GM18520 (cell line): ENCODE data around the gene KDM4C.
"Not testable (repeated sequence)": the region's sequence is repeated elsewhere in the genome, so short reads cannot be mapped to it uniquely, and the experiment has no call there.

Experiments
- ATAC-seq: cut with Tn5 transposase; IDR thresholded peaks from one replicate; pipeline ENCODE4 v1.9.1; 2021; ENCODE audit not compliant: unreplicated experiment

Gene KDM4C

DNA sequence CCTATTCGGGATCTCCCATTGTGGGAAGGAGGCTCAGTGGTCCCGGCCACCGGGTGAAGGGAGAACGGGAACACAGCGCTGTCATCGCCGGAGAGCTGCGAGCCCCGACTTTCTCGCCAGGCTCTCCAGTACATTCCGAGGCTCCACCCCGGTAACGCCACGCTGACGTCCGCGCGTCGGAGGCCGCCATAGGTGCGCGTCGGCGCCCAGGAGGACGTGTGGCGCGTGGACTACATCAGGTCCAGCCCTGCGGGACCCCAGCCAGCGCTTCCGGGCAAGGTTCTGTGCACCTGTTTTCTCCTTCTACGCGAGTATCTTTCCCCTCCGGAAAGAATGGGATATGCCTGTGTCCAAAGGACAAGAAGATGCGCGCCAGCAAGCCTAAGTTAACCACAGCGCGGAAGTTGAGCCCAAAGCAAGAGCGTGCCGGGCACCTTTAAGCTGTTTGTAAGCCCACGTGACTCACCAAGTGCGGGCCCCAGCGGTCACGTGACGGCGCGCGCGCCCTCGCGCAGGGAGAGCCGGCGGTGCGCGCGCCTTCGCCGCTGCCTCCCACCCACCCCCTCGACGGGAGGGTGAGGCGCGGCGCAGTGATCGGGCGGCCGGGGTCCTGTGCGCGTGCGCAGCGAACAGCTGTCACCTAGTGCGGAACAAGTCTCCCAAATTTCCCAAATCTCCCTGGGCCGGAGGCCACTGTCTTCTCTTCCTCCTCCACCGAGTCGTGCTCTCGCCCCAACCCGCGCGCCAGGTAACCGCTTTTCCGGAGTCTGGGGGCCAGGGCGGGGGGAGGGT lies at the start of gene KDM4C:
KDM4C (plus strand) TSS at position 518 of the 792 bp plus-strand sequence. CDS start 35,016 bp downstream, outside the sequence.
- peak; percentile 77 for ATAC-seq

DNA sequence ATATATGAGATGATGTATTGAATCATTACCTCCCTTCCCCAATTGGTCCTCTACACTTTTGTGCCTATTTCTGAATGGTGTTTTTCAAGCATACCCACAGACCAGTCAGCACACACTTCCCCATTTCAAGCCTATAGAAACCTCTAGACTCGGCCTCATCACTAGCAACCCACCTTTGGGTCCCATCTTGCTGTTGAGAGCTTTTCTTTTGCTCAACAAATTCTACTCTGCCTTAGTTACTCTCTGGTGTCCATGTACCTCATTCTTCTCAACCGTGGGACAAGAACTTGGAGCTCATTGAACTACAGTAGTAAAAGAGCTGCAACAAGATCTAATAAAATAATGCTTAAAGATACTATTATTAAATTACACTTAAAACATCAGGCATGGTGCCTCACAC lies 49.0 kb upstream of the KDM4C start:
- ATAC-seq: no peak

DNA sequence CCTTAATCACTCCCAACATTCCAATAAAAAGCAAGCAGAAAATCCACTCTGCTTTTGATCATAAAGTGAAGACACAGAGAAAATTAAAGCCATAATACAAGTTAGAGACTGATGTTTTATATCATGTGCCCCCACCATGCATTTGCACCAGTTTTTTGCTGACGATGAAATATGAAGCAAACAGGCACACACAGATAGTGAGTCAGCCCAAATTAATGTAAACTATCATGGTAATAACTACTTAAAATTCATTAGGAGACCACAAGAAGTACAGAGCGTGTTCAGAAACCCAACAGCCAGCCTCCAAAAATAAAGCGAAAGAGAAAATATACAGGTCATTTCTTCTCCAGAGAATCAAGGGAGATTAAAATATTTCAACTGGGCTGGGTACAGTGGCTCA lies 46.4 kb upstream of the KDM4C start:
- no peak for ATAC-seq

DNA sequence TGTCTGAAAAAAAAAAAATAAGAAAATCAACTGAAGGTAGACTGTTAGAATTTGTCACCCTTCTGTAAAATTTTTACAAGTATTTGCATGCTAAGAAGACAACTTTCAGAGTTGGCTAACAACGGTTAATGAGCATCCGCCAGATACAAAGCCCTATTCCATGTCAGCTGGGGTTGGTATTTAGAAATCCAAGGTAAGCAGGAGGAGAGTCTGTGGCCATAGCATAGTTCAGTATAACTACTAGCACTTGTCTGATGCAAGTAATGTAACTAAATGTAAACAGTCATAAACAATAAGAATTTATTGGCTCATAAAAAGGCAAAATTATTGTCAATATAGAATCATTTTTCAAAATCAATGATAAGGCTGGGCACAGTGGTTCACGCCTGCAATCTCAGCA lies 45.7 kb upstream of the KDM4C start:
- no peak for ATAC-seq

DNA sequence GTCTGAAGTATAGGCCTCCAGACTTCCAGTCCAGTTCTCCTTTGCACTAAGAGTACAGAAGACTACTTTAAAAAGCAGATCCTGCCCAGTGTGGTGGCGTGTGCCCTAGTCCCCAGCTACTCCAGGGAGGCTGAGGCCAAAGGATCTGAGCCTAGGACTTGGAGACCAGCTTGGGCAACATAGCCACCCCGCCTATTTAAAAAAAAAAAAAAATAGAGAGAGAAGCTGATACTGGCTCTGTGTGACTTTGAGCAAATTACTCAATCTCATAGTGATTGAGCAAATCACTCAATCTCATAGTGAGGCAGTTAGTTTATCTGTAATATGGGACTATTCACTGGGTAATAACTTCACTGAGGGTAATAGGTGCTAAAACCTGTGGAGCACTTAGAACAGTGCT lies 43.6 kb upstream of the KDM4C start:
- ATAC-seq: no peak

DNA sequence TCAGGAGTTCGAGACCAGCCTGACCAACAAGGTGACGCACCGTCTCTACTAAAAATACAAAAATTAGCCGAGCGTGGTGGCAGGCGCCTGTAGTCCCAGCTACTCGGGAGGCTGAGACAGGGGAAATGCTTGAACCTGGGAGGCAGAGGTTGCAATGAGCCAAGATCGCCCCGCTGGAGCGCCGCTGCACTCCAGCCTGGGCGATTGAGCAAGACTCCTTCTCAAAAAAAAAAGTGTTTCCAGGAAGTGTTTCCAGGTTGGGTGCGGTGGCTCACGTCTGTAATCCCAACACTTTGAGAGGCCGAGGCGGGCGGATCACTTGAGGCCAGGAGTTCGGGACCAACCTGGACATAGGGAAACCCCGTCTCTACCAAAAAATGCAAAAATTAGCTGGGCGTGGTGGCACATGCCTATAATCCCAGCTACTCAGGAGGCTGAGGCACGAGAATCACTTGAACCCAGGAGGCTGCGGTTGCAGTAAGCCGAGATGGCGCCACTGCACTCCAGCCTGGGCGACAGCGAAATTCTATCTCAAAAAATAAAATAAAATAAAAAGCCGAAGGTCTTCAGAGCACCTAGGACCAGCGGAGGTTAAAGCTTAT lies 42.5 kb upstream of the KDM4C start:
- ATAC-seq: not testable (repeated sequence)

DNA sequence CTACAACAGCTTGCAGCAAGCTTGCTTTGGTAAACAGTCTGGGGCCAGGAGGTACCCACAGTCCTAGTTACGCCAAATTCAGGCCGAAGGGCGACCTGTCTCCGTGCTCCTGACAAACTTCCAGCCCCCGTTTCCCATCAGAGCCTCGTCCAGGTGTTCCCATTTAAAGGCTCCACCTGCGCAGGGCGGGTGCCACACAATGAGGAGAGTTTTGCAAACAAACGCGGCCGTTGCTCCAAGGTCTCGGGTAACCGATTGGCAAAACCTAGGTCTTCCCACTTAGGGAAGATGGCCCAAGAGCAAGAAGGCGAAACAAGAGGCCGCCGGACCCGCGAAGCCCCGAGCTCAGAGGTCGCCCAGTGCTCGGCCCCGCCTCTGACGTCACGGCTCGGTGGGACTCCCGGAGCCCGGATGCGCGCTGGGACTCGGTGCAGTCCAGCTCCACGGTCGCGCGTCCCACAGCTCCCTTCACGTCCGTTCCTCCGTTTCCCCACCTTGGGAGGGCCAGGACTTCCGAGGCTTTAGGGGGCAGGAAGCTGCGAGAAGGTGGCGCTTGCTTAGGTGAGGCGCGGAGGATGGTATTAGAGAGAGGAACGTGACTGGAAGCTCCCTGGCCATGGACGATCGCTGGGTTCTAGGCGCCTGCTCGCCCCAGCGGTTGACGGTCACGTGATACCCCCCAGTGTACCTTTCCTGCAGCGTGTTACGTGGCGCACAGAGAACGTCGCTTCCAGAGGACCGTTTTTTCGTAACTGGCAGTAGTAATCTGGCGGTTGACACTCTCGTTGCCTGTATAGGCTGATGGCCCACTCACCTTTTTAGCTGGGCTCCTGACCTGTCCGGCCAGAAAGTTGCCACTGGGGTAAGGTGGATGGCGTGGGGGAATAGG lies 41.8 kb upstream of the KDM4C start:
- ATAC-seq: peak; percentile 65

DNA sequence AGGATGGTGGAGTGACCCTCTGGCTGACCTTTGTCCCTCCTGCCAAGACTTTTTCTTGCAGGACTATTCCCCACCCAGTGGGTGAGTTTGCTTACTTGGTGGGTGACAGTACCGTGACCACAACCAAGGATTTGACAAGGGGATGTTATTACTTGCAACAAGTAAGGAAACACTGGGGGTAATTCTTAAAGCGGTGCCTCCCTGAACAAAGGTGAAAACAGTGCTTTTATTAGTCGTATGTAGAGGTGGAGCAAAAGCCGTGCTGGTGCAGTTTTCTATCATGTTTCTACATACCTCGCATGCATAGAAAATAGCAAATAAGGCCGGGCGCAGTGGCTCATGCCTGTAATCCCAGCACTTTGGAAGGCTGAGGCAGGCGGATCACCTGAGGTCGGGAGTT lies 41.0 kb upstream of the KDM4C start:
- ATAC-seq: no peak

DNA sequence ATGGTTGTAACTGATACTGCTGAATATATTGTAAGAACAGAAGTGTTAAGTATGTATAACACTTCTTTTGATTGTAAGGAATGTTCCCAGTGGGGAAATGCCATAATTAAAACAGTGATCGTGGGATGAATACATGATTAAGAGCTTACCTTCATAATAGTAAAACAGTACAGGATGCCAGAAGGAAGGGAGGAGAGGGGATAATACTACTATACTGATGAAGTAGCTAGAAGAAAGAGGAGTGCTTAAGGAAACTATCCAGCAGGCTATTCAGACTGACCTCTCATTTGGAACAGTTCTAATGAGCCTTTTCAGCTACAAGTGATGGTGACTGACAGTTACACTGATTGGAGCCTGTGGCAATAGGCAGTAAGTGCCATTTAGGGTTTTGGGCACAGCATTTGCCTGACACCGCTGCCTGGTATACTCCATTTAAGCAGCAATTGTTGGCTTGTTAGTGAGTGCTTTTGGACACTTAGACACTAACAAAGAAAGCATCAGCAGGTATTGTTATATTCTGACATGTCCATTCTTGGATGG lies 33.8 kb upstream of the KDM4C start:
- ATAC-seq: no peak

DNA sequence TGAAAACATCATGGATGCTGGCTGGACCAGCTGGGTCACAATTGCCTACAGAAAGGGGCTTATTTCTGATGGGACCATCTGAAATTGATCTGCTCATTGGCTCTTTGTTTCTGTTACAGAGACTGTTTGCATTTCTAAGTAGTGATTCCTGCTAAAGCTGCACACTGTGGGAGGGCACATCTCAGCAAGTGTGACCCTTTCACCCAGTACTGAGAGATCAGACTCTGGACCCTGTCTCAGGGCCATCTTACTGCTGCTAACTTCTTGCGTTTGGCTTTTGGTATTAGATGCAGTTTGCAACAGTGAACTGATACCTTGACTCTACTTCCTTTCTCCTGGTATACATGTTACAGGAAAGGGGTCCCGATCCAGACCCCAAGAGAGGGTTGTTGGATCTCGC lies 24.5 kb upstream of the KDM4C start:
- ATAC-seq: no peak

DNA sequence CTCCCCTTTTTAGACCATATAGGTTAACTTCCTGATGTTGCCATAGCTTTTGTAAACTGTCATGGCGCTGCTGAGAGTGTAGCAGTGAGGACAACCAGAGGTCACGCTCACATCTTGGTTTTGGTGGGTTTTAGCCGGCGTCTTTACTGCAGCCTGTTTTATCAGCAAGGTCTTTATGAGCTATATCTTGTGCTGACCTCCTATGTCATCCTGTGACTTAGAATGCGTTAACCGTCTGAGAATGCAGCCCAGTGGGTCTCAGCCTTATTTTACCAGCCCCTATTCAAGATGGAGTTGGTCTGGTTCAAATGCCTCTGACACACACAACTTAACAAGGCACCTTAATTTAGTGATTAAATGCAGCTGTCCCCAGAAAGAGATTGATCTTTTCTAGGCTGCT lies 23.9 kb upstream of the KDM4C start:
- no peak for ATAC-seq

DNA sequence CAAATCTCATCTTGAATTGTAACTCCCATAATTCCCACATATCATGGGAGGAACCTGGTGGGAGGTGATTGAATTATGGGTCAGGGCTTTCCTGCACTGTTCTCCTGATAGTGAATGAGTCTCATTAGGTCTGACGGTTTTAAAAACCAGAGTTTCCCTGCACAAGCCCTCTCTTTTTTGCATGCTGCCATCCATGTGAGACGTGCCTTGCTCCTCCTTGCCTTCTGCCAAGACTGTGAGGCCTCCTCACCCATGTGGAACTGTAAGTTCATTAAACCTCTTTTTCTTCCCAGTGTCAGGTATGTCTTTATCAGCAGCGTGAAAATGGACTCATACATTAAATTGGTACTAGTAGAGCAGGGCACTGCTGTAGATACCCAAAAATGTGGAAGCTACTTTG lies 22.4 kb upstream of the KDM4C start:
- ATAC-seq: no peak

DNA sequence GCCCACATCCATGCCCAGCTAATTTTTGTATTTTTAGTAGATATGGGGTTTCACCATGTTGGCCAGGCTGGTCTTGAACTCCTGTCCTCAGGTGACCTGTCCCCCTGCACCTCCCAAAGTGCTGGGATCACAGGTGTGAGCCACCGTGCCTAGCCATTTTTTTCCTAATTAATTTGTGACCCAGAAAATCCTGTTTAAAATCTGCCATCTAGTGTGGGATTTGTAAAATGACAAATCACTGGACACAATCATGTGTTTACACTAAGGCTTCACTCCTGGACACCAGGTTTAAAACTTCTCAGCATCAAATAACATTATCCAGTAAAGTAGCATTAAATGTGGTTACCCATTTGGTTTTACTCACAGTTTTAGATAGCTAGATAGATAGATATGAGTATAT lies 18.6 kb upstream of the KDM4C start:
- no peak for ATAC-seq

DNA sequence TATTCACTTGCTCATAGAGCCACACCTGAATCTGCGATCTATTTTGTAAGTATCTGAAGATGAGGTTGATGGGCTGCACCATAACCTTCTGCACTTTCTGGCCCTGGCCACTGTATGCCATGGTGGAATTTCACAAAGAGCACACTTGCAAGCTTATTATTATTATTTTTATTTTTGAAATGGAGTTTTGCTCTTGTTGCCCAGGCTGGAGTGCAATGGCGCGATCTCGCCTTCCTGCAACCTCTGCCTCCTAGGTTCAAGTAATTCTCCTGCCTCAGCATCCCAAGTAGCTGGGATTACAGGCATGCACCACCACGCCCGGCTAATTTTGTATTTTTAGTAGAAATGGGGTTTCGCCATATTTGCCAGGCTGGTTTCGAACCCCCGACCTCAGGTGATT lies 8.9 kb upstream of the KDM4C start:
- not testable (repeated sequence) for ATAC-seq

DNA sequence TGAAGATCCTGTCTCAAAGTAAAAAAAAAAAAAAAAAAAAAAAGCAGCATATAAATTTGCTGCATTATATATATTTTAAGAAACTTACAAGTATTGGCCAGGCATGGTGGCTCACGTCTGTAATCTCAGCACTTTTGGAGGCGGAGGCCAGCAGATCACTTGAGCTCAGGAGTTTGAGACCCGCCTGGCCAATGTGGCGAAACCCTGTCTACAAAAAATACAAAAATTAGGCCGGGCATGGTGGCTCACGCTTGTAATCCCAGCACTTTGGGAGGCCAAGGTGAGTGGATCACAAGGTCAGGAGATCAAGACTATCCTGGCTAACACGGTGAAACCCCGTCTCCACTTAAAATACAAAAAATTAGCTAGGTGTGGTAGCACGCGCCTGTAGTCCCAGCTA lies 2.9 kb upstream of the KDM4C start:
- not testable (repeated sequence) for ATAC-seq

DNA sequence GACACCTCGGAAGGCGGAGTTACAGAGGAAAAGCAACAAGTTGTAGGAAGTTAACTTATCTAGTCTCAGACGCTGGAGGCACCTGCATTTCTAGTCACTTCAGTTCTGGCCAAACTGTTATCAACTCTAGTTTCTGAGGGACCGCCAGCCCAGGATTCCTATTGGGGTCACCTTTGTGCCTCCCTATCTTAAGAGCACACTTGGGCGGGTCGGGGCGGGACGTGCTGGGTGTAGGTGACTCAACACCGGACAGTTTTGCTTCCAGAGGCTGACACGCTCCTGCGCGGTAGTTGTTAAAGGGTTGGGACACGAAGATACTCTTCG lies 679 bp upstream of the KDM4C start:
- peak; percentile 12 for ATAC-seq

DNA sequence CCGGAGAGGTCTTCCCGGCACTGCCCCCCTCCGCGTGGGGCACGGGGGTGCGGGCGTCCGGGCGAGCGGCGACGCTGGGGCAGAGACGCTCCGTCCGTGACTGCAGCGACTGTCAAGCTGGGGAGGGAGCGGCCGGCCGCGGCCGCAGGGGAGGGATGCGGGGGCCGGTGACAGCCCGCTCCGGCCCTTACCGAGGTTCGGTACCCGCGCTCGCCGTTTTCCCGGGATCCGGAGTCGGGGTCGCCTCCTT lies 400 bp downstream of the KDM4C start:
- peak; percentile 1 for ATAC-seq

DNA sequence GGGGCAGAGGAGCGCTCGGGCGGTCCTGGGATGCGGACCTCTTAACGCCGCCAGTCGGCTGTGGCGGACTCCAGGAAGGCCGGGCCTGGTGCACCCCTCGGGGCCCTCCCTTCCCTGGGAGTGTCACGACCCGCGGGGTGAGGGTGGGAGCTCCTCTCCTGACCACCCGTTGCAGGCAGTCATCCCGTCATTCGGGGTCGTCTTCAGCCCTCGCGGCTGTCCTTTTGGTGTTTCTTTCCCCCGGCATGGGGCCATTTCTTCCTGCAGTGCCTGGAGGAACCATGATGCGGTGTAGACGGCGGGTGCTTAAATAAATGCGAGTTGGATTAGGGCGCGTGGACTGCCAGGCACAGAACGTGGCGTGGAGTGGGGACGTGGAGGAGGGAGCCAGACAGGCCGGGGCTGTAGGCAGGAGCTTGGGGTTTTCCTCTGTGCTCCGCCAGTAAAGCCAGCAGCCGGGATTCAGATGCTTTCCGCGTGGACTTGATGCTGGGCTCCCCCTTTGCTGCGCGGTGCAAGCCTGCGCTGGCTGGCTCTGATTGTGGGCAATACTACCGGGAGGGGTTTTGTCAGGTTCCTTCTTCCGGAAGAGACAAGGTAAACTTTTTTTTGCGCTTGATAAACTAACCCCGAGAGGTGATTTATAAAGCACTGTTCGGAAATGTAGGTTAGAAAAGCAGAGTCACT lies 868 bp downstream of the KDM4C start:
- no peak for ATAC-seq

DNA sequence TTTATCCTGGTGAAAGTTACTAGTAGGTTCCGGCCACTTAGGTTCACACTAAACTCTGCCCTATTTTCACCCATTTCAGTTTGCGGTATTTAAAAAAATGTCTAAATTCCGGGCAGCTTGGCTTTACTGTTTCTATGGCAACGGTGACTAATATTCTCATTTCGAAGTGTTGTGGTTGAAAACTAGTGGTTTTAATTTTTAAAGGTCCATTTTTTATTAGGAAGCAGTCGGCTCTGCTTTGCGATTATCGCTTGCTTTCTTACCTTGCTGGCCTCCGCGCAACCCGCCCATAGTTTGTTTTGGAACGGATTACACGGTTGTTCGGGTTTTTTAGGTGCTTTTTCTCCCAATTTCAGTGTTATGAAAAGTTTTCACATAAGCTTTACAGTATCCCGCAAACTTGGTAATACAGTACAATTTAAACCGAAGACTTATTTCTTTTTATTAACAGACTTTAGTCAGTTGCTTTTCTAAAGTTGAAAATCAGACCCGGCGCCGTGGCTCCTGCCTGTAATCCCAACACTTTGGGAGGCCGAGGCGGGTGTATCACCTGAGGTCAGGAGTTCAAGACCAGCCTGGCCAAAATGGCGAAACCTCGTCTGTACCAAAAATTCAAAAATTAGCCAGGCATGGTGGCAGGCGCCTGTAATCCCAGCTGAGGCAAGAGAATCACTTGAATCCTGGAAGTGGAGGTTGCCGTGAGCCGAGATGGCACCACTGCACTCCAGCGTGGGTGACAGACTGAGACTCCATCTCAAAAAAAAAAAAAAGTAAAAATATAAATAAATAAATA lies 1.6 kb downstream of the KDM4C start:
- ATAC-seq: no peak

DNA sequence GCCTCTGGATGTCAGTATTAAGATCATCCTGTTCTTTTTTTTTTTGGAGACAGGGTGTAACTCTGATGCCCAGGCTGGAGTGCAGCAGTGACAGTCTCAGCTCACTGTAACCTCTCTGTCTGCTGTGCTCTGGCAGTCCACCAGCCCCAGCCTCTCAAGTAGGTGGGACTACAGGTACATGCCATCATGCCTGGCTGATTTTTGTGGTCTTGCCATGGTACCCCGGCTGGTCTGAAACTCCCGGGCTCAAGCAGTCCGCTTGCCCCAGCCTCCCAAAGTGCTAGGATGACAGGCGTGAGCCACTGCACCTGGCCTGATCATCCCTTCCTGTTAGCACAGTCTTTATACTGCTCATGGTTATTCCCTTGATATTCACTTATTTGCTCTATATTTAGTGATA lies 3.5 kb downstream of the KDM4C start:
- no peak for ATAC-seq

DNA sequence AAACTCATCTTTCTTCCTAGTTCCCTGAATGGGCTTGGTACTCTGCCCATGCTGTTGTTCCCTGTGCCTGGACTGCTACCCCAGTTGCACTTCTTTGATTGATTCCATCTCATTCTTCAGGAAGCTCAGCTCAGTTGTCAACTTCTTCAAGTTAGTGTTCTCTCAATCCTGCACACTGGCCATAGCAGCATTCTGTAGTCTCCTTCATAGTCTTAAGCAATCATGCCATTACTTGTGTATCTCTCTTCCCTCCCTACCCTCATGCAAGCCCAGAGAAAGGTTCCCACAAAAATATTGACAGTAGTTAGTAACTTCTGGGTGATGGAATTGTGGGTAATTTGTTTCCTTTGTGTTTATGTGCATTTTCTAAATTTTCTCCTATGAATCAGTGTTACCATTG lies 5.5 kb downstream of the KDM4C start:
- ATAC-seq: no peak
